Skin of body (tissue), 2 donors: ENCODE measurements around the gene UMODL1. TPM values are rescaled to one million over a fixed set of nuclear protein-coding genes. Genes with fewer than 3 reads are reported as not detected.

Experiments used
- DNase-seq: peaks from one replicate; lab custom pipeline; 2025; lab: John Stamatoyannopoulos, UW
- total RNA-seq: library from RNA; depleted of rRNA; stranded (reverse); fragments of >200 nt; gene quantifications from one replicate; pipeline ENCODE4 v1.2.3, GENCODE V29; 2014

UMODL1 gene
- under 0.01 TPM for total RNA-seq

GRCh38 chr21:42071146-42071737 is at the start of gene UMODL1:
UMODL1 (plus strand) TSS chr21:42071317; CDS start chr21:42071317, 0 bp downstream.
- DNase-seq: no peak

GRCh38 chr21:42021371-42022090 is 49.6 kb upstream of the UMODL1 start:
- peak; percentile 15 for DNase-seq

GRCh38 chr21:42022091-42022430 is 49.1 kb upstream of the UMODL1 start:
- DNase-seq: no peak

GRCh38 chr21:42022906-42023305 is 48.2 kb upstream of the UMODL1 start:
- no peak for DNase-seq

- DNase-seq: no peak
Observed at GRCh38 chr21:42025376-42026081, 45.6 kb upstream of the UMODL1 start.

GRCh38 chr21:42026082-42026435 is 45.1 kb upstream of the UMODL1 start:
- DNase-seq: no peak

GRCh38 chr21:42027085-42027821 is 43.9 kb upstream of the UMODL1 start:
- no peak for DNase-seq

- no peak for DNase-seq
Observed at GRCh38 chr21:42027822-42028765, 43.0 kb upstream of the UMODL1 start.

GRCh38 chr21:42028766-42029425 is 42.2 kb upstream of the UMODL1 start:
- DNase-seq: no peak

GRCh38 chr21:42030311-42030710 is 40.8 kb upstream of the UMODL1 start:
- DNase-seq: no peak

GRCh38 chr21:42031241-42031640 is 39.9 kb upstream of the UMODL1 start:
- DNase-seq: no peak

- no peak for DNase-seq
Observed at GRCh38 chr21:42031816-42032215, 39.3 kb upstream of the UMODL1 start.

- no peak for DNase-seq
Observed at GRCh38 chr21:42032266-42032665, 38.9 kb upstream of the UMODL1 start.

- no peak for DNase-seq
Observed at GRCh38 chr21:42032968-42033367, 38.1 kb upstream of the UMODL1 start.

- DNase-seq: no peak
Observed at GRCh38 chr21:42036313-42036712, 34.8 kb upstream of the UMODL1 start.

GRCh38 chr21:42037516-42037915 is 33.6 kb upstream of the UMODL1 start:
- no peak for DNase-seq

GRCh38 chr21:42037943-42038342 is 33.2 kb upstream of the UMODL1 start:
- DNase-seq: no peak

GRCh38 chr21:42038393-42038792 is 32.7 kb upstream of the UMODL1 start:
- DNase-seq: no peak

GRCh38 chr21:42038826-42039425 is 32.2 kb upstream of the UMODL1 start:
- no peak for DNase-seq

- DNase-seq: no peak
Observed at GRCh38 chr21:42039470-42039901, 31.6 kb upstream of the UMODL1 start.
